NCI-H748 treated with DMSO at 0.1 percent for 48 hours (cell line): ENCODE results near the gene SMC6.

Experiments
- DNase-seq: peaks from one replicate; lab custom pipeline; 2025; lab: John Stamatoyannopoulos, UW

SMC6 gene, protein sequence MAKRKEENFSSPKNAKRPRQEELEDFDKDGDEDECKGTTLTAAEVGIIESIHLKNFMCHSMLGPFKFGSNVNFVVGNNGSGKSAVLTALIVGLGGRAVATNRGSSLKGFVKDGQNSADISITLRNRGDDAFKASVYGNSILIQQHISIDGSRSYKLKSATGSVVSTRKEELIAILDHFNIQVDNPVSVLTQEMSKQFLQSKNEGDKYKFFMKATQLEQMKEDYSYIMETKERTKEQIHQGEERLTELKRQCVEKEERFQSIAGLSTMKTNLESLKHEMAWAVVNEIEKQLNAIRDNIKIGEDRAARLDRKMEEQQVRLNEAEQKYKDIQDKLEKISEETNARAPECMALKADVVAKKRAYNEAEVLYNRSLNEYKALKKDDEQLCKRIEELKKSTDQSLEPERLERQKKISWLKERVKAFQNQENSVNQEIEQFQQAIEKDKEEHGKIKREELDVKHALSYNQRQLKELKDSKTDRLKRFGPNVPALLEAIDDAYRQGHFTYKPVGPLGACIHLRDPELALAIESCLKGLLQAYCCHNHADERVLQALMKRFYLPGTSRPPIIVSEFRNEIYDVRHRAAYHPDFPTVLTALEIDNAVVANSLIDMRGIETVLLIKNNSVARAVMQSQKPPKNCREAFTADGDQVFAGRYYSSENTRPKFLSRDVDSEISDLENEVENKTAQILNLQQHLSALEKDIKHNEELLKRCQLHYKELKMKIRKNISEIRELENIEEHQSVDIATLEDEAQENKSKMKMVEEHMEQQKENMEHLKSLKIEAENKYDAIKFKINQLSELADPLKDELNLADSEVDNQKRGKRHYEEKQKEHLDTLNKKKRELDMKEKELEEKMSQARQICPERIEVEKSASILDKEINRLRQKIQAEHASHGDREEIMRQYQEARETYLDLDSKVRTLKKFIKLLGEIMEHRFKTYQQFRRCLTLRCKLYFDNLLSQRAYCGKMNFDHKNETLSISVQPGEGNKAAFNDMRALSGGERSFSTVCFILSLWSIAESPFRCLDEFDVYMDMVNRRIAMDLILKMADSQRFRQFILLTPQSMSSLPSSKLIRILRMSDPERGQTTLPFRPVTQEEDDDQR

DNA sequence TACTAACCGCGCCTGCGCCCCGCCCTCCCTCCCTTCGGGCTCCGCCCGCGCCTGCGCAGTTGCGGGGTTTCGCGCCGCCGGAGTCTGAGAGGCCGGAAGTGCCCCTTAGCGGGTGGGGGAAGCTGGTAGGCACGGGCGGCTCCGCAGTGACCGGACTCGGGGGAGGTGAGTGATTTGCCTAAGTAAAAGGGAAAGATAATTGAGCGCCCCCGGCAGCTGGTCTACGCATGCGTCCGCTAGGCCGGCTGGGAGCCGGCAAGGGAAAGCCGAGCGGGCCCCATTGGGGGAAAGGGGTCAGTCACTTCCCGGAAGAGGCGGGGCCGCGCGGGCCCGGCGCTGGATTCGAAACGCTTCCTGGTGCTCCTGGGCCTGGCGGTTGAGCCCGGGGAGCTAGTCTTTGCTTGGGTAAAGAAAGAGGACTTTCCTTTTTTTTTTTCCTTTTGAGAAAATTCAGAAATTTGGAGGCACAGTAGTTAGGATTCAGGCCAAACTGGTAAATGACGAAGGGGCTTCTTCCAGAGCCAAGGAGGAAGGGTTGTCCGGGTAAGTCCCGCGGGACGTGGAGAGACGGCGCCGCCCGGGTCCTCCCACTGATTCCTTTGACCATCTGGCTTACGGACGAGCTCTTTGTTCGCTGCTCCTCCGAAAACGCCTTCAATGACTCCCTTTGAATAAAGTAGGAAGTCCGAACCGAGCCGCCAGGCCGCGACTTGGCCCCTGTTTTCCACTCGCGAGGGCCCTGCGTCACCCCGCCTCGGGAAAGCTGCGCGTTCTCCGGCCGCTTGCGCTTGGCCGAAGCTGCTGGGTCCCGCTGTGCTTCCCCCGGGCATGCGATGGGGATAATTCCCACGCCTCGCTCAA is at the start of gene SMC6, which contains the start of gene GEN1:
TSS of gene SMC6 (minus strand) at position 8 of the 861 bp plus-strand sequence. CDS start 7,864 bp downstream, outside the sequence.
TSS of gene GEN1 (plus strand) at position 336 of the 861 bp plus-strand sequence. CDS start 5,806 bp downstream, outside the sequence.
- DNase-seq: peak; percentile 84

DNA sequence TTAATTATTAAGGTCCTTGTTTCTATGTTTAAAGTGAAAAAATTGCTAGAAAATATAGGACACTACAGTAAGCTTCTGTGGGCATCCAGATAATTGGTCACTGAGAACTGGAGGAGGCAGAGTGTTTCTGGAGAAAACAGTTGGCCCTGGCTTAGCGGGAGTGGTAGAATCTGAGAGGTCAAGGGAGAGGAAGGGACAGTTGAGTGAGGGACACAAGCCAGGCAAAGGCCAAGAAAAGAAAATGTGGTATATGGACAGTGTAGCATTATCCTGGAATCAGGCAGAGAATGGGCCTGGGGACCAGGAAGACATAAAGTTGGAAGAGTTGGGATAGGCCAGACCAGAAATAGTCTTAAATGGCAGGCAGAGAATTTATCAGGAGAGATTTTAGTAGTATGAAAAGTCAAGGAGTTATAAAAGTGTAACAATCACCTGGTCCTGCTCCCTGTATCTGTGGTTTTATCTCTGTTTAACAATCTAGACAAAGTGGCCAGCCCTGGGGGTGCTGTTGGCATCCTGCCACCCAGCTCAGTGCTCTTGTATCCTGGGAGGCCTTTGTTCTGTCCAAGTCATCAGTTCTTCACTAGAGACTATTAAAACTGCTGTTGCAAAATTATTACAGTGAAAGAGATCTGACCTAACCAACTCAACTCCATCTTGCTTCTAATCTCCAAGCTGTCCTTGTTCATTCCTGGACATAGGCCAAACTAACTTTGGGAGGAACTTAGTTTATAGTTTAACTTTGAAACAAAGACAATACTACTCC is 47.3 kb upstream of the SMC6 start:
- no peak for DNase-seq

- no peak for DNase-seq
These were observed 46.6 kb upstream of the SMC6 start for GRCh38 chr2:17800219-17800618.

- no peak for DNase-seq
These were observed 45.9 kb upstream of the SMC6 start for GRCh38 chr2:17799301-17800120.

- DNase-seq: no peak
These were observed 44.7 kb upstream of the SMC6 start for GRCh38 chr2:17798338-17798737.

- DNase-seq: no peak
These were observed 41.7 kb upstream of the SMC6 start for GRCh38 chr2:17795309-17795708.

- DNase-seq: no peak
These were observed 40.3 kb upstream of the SMC6 start for GRCh38 chr2:17793803-17794354.

GRCh38 chr2:17793296-17793695 is 39.7 kb upstream of the SMC6 start:
- no peak for DNase-seq

- no peak for DNase-seq
These were observed 38.9 kb upstream of the SMC6 start for GRCh38 chr2:17792515-17792914.

- no peak for DNase-seq
These were observed 38.2 kb upstream of the SMC6 start for GRCh38 chr2:17791817-17792130.

GRCh38 chr2:17791121-17791816 is 37.7 kb upstream of the SMC6 start:
- no peak for DNase-seq

- no peak for DNase-seq
These were observed 36.9 kb upstream of the SMC6 start for GRCh38 chr2:17790536-17790935.

GRCh38 chr2:17788773-17789172 is 35.2 kb upstream of the SMC6 start:
- DNase-seq: no peak

DNA sequence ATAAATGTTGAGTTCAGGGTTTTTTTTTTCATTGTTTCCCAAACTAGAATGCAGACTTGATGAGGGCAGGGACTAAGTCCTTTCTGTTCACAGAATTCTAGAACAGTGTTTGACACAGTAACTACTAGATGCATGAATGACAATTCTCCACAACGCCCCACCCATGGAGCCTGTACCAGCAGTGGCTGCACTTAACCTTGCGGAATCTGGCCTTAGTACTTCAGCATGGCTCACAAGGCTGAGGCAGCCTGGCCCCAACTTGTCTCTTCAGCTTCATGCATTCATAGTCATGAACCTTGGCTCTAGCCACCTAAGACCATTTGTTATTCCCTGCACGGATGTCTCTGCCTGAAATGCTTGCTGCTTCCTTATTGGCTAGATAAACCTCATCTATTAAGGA is 33.1 kb upstream of the SMC6 start:
- DNase-seq: no peak

DNA sequence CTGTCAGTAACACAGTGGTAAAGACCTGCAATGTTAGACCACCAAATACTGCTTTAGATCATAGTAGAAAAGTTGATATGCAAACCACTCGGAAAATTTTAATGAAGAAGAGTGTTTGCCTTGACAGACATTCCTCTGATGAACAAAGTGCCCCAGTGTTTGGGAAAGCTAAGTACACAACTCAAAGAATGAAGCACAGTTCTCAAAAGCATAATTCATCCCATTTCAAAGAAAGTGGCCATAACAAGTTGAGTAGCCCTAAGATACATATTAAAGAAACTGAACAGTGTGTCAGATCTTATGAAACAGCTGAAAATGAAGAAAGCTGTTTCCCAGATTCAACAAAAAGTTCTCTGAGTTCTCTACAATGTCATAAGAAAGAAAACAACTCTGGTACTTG is 27.9 kb upstream of the SMC6 start:
- no peak for DNase-seq

DNA sequence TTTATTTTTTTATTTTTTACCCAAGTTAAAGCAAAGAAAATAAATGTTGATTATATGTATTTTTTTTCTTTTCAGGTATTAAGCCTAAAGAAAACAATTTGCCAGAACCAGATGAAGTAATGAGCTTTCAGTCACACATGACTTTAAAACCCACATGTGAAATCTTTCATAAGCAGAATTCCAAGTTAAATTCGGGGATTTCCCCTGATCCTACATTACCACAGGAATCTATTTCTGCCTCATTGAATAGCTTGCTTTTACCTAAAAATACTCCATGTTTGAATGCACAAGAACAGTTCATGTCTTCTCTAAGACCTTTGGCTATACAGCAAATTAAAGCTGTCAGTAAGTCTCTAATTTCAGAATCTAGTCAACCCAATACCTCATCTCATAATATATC is 26.9 kb upstream of the SMC6 start:
- DNase-seq: no peak

DNA sequence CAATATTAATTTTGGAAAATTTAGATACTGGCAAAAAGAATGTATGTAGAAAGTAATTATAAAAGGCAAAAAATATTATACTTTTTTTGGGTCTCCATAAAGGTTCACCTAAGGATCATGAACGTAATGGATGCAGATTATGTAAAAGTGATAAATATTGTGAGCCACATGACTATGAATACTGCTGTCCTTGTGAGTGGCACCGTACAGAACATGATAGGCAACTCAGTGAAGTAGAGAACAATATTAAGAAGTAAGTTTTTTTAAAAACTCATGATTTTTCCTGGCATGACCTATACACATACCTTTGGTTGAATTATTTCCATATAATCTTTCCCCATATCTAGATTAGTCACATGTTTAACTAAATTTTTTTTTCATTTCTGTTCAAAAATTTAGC is 18.9 kb upstream of the SMC6 start:
- DNase-seq: no peak

DNA sequence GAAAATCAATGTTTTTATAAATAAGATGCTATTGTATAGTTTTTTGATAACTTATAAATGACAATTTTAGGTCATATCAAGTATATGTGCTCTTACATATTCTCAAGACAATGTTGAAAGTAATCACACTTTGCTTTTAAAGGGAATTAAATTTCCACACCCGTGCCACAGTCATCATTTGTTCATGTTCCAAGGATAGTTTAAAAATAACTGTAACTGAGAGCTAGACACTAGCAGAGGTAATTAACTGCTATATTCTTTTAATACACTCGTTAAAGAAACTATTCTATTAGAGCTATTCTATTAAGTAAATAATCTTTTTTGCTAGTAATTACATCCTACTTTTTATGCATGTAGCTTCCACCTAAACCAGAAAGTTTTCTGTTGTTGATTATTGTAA is 18.3 kb upstream of the SMC6 start:
- no peak for DNase-seq

- no peak for DNase-seq
These were observed 15.3 kb upstream of the SMC6 start for GRCh38 chr2:17768894-17769293.
